Raji (cell line): ENCODE results near the gene STKLD1.

Experiments
- POLR2A ChIP-seq: IDR thresholded peaks from 2 replicates; pipeline ENCODE4 v1.6.1; 2011; ENCODE audit warnings: low read depth, low read length, control low read depth; ENCODE audit not compliant: insufficient read depth

Gene STKLD1

GRCh38 chr9:133369933-133370332 lies 6.2 kb upstream of the STKLD1 start:
- TF ChIP-seq POLR2A: no peak

DNA sequence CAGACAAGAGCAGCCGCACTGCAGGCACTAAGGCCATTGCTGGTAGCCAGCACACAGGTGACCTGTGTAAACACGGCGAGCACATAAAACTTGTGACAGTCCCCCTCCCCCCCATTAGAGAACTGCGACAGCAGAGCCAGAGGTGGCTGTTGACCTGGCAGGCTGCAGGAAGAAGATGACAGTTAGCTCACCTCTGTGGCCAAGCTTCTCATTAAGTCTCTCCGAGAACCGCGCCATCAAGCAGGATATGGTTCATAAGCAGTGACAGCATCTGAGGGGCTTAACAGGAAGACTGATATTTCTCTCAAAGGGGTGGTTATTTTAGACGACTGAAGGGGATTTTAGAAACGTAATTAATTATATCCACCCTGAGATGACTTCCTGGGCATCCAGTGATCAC lies 5.5 kb upstream of the STKLD1 start:
- TF ChIP-seq POLR2A: no peak

DNA sequence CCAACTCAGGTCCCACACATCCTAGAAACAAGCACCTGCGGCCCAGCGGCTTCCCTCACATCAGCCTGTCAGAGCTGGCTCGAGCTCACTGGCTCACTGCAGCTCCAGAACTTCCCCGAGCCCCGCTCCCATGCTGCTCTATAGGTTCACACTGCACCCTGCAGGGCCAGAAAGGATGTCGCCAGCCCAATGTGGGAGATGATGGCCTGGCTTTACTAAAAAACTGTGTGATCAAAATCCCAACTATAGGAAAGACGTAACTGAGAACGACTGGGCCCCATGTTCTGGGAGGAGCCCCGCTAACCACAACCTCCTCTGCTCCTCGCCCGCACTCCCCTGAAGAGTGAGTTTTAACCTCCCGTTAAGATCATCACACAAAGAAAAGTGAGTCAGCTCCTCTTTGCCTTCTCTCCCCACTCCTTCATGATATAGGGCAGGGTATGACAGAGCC lies 4.9 kb upstream of the STKLD1 start:
- no peak for TF ChIP-seq POLR2A

GRCh38 chr9:133372144-133372543 lies 4.0 kb upstream of the STKLD1 start:
- TF ChIP-seq POLR2A: no peak

GRCh38 chr9:133374612-133375115 lies 1.5 kb upstream of the STKLD1 start:
- TF ChIP-seq POLR2A: no peak

- TF ChIP-seq POLR2A: no peak
Observed at GRCh38 chr9:133375116-133375723, 946 bp upstream of the STKLD1 start.

DNA sequence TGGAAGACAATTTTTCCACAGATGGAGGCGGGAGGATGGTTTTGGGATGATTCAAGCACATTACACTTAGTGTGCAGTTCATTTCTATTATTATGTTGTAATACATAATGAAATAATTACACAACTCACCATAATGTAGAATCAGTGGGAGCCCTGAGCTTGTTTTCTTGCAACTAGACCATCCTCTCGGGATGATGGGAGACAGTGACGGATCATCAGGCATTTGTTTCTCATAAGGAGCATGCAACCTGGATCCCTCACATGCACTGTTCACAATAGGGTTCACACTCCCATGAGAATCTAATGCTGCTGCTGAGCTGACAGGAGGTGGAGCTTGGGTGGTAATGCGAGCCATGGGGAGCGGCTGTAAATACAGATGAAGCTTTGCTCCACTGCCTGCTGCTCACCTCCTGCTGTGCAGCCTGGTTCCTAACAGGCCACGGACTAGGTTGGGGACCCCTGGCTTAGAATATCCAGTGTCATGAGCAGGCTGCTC lies 1.6 kb downstream of the STKLD1 start:
- TF ChIP-seq POLR2A: no peak

GRCh38 chr9:133378408-133378962 lies 2.3 kb downstream of the STKLD1 start:
- TF ChIP-seq POLR2A: no peak

- TF ChIP-seq POLR2A: no peak
Observed at GRCh38 chr9:133379153-133380086, 3.3 kb downstream of the STKLD1 start.

DNA sequence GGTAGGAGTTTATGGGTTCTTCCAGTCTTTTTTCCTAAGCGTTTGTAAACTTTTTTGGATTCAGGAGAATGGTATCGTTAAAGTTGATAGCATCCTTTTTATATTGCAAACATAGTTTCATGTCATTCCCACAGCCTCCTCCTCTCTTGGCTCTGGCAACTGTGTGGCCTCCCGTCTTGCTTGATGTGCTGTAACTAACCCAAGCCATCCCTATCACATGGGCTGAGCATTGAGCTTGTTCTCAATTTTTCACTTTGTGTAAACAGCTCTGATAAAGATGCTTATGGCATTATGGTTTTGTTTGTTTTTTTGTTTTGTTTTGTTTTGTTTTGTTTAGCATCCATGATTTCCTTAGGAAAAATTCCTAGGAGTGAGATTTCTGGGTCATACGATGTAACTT lies 4.6 kb downstream of the STKLD1 start:
- no peak for TF ChIP-seq POLR2A

DNA sequence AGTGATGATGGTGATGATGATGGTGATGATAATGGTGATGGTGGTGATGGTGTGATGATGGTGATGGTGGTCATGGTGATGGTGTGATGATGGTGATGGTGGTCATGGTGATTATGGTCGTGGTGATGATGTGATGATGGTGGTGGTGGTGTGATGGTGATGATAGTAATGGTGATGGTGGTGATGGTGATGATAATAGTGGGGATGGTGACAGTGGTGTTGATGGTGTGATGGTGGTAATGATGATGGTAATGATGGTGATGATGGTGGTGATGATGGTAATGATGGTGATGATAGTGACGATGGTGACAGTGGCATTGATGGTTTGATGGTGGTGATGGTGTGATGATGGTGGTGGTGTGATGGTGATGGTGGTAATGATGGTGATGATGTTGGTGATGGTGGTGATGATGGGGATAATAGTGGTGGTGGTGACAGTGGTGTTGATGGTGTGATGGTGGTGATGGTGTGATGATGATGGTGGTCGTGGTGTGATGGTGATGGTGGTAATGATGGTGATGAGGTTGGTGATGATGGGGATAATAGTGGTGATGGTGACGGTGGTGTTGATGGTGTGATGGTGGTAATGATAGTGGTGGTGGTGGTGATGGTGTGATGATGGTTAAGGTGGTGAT lies 6.5 kb downstream of the STKLD1 start:
- no peak for TF ChIP-seq POLR2A

GRCh38 chr9:133383438-133383837 lies 7.3 kb downstream of the STKLD1 start:
- TF ChIP-seq POLR2A: no peak

GRCh38 chr9:133384736-133385321 lies 8.7 kb downstream of the STKLD1 start:
- no peak for TF ChIP-seq POLR2A

DNA sequence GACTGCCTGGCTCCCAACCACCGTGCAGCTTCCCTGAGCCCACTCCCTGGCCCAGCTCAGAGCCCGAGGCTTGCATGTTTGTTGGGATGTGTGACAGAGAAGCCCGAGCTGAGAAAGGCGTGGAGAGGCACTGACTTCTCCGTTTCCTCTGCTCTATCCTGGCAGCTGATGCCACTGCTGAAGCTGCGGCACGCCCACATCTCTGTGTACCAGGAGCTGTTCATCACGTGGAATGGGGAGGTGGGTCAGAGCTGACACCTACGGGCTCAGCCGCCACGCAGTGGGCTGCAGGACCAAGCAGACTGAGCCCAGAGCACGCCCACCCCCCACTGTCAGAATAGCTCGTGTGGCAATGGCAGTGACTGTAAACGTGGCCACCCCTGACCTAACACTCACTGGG lies 9.3 kb downstream of the STKLD1 start:
- TF ChIP-seq POLR2A: no peak

DNA sequence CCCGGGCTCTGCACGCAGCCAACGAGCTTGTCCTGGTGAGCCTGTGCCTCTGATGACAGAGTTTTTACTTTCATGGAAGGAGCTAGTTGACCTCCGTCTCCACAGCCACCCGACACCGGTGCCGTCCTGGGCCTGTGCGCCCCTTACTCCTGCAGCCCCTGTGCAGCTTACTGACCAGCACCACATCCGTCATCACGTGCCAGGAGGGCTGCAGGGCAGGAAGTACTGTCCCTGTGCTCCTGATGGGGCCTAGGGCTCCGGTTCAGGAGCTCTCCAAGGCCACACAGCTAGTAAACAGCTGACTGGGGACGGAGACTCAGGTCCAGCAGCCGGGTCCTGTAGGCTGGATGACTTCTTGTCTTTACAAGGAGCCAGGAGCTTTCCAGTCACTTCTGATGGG lies 10.2 kb downstream of the STKLD1 start:
- no peak for TF ChIP-seq POLR2A
